Effector memory CD4-positive, alpha-beta T cell (primary cell): ENCODE measurements around the gene OR51D1.

ENCODE experiments used
- DNase-seq, 3 donors: peaks; one replicate each; pipeline ENCODE4 v3.0.0-alpha.2; 2020
- H3K27ac ChIP-seq: 2 replicates; pipeline ENCODE4 v1.7.0; 2013; ENCODE audit warnings: mild to moderate bottlenecking, low read length, moderate library complexity; ENCODE audit not compliant: insufficient read depth, poor library complexity, severe bottlenecking
- H3K27me3 ChIP-seq: replicated peaks from 2 replicates; pipeline ENCODE4 v1.7.0; 2013; ENCODE audit warnings: mild to moderate bottlenecking, low read length; ENCODE audit not compliant: insufficient read depth, control insufficient read depth, poor library complexity, severe bottlenecking
- H3K36me3 ChIP-seq: 2 replicates; pipeline ENCODE4 v1.7.0; 2013; ENCODE audit warnings: mild to moderate bottlenecking, low read length, moderate library complexity; ENCODE audit not compliant: control insufficient read depth, insufficient read depth
- H3K4me1 ChIP-seq: 2 replicates; pipeline ENCODE4 v1.7.0; 2013; ENCODE audit warnings: low read length, mild to moderate bottlenecking; ENCODE audit not compliant: control insufficient read depth, insufficient read depth, poor library complexity, severe bottlenecking
- H3K4me3 ChIP-seq: 2 replicates; pipeline ENCODE4 v1.7.0; 2013; ENCODE audit warnings: low read length, low read depth, mild to moderate bottlenecking; ENCODE audit not compliant: insufficient read depth, poor library complexity, severe bottlenecking
- H3K9me3 ChIP-seq: 2 replicates; pipeline ENCODE4 v1.7.0; 2013; ENCODE audit warnings: mild to moderate bottlenecking, low read length, moderate library complexity; ENCODE audit not compliant: control insufficient read depth

Gene OR51D1

GRCh38 chr11:4615856-4616444, 21.3 kb upstream of the OR51D1 start:
- Histone ChIP-seq H3K4me3 (no peak overlapping the region), H3K27me3 (peaks cover 5% of the 10 kb centered on the region), H3K9me3 (no peaks in the 10 kb centered on the region)

GRCh38 chr11:4619514-4619913, 17.8 kb upstream of the OR51D1 start:
- Histone ChIP-seq H3K4me1 (no peaks in the 10 kb centered on the region), H3K4me3 (no peak overlapping the region), H3K27me3 (peaks cover 5% of the 10 kb centered on the region), H3K9me3 (no peaks in the 10 kb centered on the region), H3K27ac (no peak overlapping the region), H3K36me3 (no peaks in the 10 kb centered on the region)
- no peak for DNase-seq

More at GRCh38 chr11:4615856-4616444, 21.3 kb upstream of the OR51D1 start:
- Histone ChIP-seq H3K27ac (no peak overlapping the region), H3K4me1 (no peaks in the 10 kb centered on the region), H3K36me3 (no peaks in the 10 kb centered on the region)
- DNase-seq: no peak

- Histone ChIP-seq H3K36me3 (no peaks in the 10 kb centered on the region), H3K27me3 (no peaks in the 10 kb centered on the region), H3K27ac (no peak overlapping the region), H3K9me3 (peaks cover 3% of the 10 kb centered on the region), H3K4me3 (no peak overlapping the region), H3K4me1 (no peaks in the 10 kb centered on the region)
- DNase-seq: peak in 1 of 3 donors; percentile 17
These were observed 10.8 kb upstream of the OR51D1 start for GRCh38 chr11:4626207-4627099.

- no peaks in the 10 kb centered on the region for H3K36me3 ChIP-seq
- no peak overlapping the region for H3K4me3 ChIP-seq
- no peaks in the 10 kb centered on the region for H3K4me1 ChIP-seq
- DNase-seq: no peak
- H3K27me3 ChIP-seq: peaks cover 4% of the 10 kb centered on the region
- H3K9me3 ChIP-seq: no peaks in the 10 kb centered on the region
- H3K27ac ChIP-seq: no peak overlapping the region
These were observed 1.1 kb upstream of the OR51D1 start for GRCh38 chr11:4636136-4636535.

- Histone ChIP-seq H3K27ac (no peak overlapping the region), H3K4me3 (no peak overlapping the region), H3K36me3 (no peaks in the 10 kb centered on the region), H3K4me1 (no peaks in the 10 kb centered on the region), H3K9me3 (no peaks in the 10 kb centered on the region), H3K27me3 (peaks cover 4% of the 10 kb centered on the region)
- DNase-seq: no peak
These were observed 378 bp downstream of the OR51D1 start for GRCh38 chr11:4637662-4638047.

GRCh38 chr11:4639931-4640330, 2.7 kb downstream of the OR51D1 start:
- no peaks in the 10 kb centered on the region for H3K4me1 ChIP-seq
- peaks cover 4% of the 10 kb centered on the region for H3K27me3 ChIP-seq

GRCh38 chr11:4641501-4641900, 4.2 kb downstream of the OR51D1 start:
- no peaks in the 10 kb centered on the region for H3K27me3 ChIP-seq
- DNase-seq: no peak
- H3K36me3 ChIP-seq: no peaks in the 10 kb centered on the region
- no peaks in the 10 kb centered on the region for H3K4me1 ChIP-seq
- no peak overlapping the region for H3K27ac ChIP-seq
- no peaks in the 10 kb centered on the region for H3K9me3 ChIP-seq
- no peak overlapping the region for H3K4me3 ChIP-seq

More at GRCh38 chr11:4639931-4640330, 2.7 kb downstream of the OR51D1 start:
- no peaks in the 10 kb centered on the region for H3K9me3 ChIP-seq
- H3K4me3 ChIP-seq: no peak overlapping the region
- no peak for DNase-seq
- H3K27ac ChIP-seq: no peak overlapping the region
- no peaks in the 10 kb centered on the region for H3K36me3 ChIP-seq

GRCh38 chr11:4642043-4642442, 4.8 kb downstream of the OR51D1 start:
- Histone ChIP-seq H3K9me3 (no peaks in the 10 kb centered on the region), H3K36me3 (no peaks in the 10 kb centered on the region), H3K27ac (no peak overlapping the region), H3K27me3 (no peaks in the 10 kb centered on the region), H3K4me1 (no peaks in the 10 kb centered on the region), H3K4me3 (no peak overlapping the region)
- DNase-seq: no peak

GRCh38 chr11:4643076-4643475, 5.8 kb downstream of the OR51D1 start:
- H3K36me3 ChIP-seq: no peaks in the 10 kb centered on the region
- no peak for DNase-seq
- no peak overlapping the region for H3K4me3 ChIP-seq
- H3K9me3 ChIP-seq: no peaks in the 10 kb centered on the region
- no peaks in the 10 kb centered on the region for H3K27me3 ChIP-seq
- H3K27ac ChIP-seq: no peak overlapping the region
- H3K4me1 ChIP-seq: no peaks in the 10 kb centered on the region

- no peak for DNase-seq
- Histone ChIP-seq H3K9me3 (no peaks in the 10 kb centered on the region), H3K4me1 (no peaks in the 10 kb centered on the region), H3K4me3 (no peak within 1 kb of the TSS), H3K27ac (no peak within 1 kb of the TSS), H3K36me3 (no peaks in the 10 kb centered on the region), H3K27me3 (no peaks in the 10 kb centered on the region)
These were observed 6.4 kb downstream of the OR51D1 start, which contains the start of gene OR51E1 for GRCh38 chr11:4643682-4644081. Gene OR51E1, plus strand, starts transcription at chr11:4643982. Its CDS starts 8,545 bp downstream, at chr11:4652527.
